Gastroesophageal sphincter (tissue), 4 donors: Measurements from ENCODE around the gene AGPAT3. TPM values are rescaled to one million over a fixed set of nuclear protein-coding genes. Genes with fewer than 3 reads are reported as not detected.
A peak's percentile ranks its signal among the peaks of the same experiment; 100 is the strongest.

Source experiments
- ATAC-seq: fragments of 150-250 bp; one replicate; pipeline ENCODE4 v1.9.1; 2016; ENCODE audit warnings: mild to moderate bottlenecking, moderate library complexity
- H3K27ac ChIP-seq, 4 donors: fragments of 200-600 bp; sonication (generic) in 3 of 4; 1 replicate in 3 of 4; 2 replicates in 1 of 4; pipeline ENCODE4 v1.5.1; 2016 to 2019
- H3K27me3 ChIP-seq: fragments of 200-600 bp; sonication (generic); one replicate; pipeline ENCODE4 v1.5.1; 2019
- H3K36me3 ChIP-seq, 2 donors: fragments of 200-600 bp; sonication (generic); one replicate each; pipeline ENCODE4 v1.5.1; 2019; ENCODE audit warnings: control low read depth in 1 of 2
- H3K4me1 ChIP-seq, 3 donors: fragments of 200-600 bp; sonication (generic); 1 replicate in 2 of 3; 2 replicates in 1 of 3; pipeline ENCODE4 v1.5.1; 2016 to 2019; ENCODE audit warnings: control low read depth in 2 of 3
- H3K4me3 ChIP-seq, 2 donors: fragments of 200-600 bp; sonication (generic); one replicate each; pipeline ENCODE4 v1.5.1; 2019; ENCODE audit warnings: mild to moderate bottlenecking in 1 of 2, moderate library complexity in 1 of 2
- H3K9me3 ChIP-seq, 3 donors: fragments of 200-600 bp; sonication (generic); one replicate each; pipeline ENCODE4 v1.5.1; 2017 to 2019; ENCODE audit warnings: control low read depth in 2 of 3
- EP300 ChIP-seq: sonication (generic); formaldehyde crosslinking; IDR thresholded peaks from one replicate; pipeline ENCODE4 v1.6.1; 2017; ENCODE audit warnings: antibody characterized with exemption, mild to moderate bottlenecking
- POLR2A ChIP-seq, 2 donors: fragments of 450-650 bp; IDR thresholded peaks; one replicate each; pipeline ENCODE4 v1.6.1; 2017; ENCODE audit warnings: antibody characterized with exemption in 2 of 2, mild to moderate bottlenecking in 2 of 2, moderate library complexity in 1 of 2
- POLR2AphosphoS5 ChIP-seq: sonication (generic); formaldehyde crosslinking; IDR thresholded peaks from one replicate; pipeline ENCODE4 v1.6.1; 2017; ENCODE audit warnings: antibody characterized with exemption
- WGBS, 2 donors: methylation state at CpG; one replicate each; pipeline ENCODE4 v1.1.5; 2018; ENCODE audit warnings: low coverage in 1 of 2; 5-methylcytosine and 5-hydroxymethylcytosine counted together
- total RNA-seq, 4 donors: library from RNA; depleted of rRNA; stranded (reverse); fragments of >200 nt; gene quantifications; one replicate each; pipeline ENCODE4 v1.1.0, GENCODE V29; 2016
- TF ChIP-seq, protein P1 (sequence below), 4 experiments: fragments of 200-600 bp in 2 of 4; fragments of 450-650 bp in 2 of 4; sonication (generic) in 1 of 4; IDR thresholded peaks; one replicate each; pipeline ENCODE4 v1.5.1; 2017 to 2019; ENCODE audit warnings: antibody characterized with exemption in 4 of 4, mild to moderate bottlenecking in 2 of 4, moderate library complexity in 2 of 4

AGPAT3 gene
- total RNA-seq, 4 donors from 2014 or later, result 27.1 to 46.9 (median 32.2) TPM

DNA sequence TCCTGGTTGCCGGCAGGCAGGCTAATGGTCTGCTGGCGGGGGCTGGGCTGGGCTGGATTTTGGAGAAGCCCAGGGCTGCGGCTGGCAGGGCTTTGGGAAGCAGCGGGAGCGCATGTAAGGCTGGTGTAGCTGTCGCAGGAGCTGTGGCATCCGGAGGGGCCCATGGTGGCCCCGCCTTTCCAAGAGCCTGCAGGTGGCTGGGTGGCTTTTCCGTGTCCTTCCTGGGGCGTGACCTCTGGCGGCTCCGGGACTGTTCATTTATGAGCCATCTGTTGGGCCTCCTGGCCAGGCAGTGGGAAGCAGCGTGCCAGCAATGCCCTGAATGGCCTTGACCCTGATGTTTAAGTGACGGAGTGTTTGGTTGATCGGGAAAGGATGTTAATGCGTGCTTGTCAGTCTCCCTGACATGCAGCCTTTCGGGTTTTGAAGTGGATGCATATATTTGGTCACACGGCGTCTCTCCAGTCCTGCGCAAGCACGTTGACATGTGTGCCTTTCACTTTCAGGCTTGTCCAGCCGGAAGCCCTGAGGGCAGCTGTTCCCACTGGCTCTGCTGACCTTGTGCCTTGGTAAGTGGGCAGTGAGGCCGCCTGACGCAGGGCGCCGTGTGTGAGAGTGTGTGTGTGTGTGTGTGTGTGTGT lies 38.5 kb downstream of the AGPAT3 start:
- Histone ChIP-seq H3K9me3 (no peaks in the 10 kb centered on the region), H3K27ac (no peak overlapping the region), H3K27me3 (no peaks in the 10 kb centered on the region), H3K36me3 (peaks cover 0 to 42% of the 10 kb centered on the region in 2 donors), H3K4me3 (no peak overlapping the region), H3K4me1 (peaks cover 0 to 34% (median 7%) of the 10 kb centered on the region in 3 donors)
- TF ChIP-seq EP300 (no peak), POLR2A (IDR thresholded peaks at IDR 0.05) (no peak), POLR2AphosphoS5 (no peak)
- TF ChIP-seq, protein P1, sequence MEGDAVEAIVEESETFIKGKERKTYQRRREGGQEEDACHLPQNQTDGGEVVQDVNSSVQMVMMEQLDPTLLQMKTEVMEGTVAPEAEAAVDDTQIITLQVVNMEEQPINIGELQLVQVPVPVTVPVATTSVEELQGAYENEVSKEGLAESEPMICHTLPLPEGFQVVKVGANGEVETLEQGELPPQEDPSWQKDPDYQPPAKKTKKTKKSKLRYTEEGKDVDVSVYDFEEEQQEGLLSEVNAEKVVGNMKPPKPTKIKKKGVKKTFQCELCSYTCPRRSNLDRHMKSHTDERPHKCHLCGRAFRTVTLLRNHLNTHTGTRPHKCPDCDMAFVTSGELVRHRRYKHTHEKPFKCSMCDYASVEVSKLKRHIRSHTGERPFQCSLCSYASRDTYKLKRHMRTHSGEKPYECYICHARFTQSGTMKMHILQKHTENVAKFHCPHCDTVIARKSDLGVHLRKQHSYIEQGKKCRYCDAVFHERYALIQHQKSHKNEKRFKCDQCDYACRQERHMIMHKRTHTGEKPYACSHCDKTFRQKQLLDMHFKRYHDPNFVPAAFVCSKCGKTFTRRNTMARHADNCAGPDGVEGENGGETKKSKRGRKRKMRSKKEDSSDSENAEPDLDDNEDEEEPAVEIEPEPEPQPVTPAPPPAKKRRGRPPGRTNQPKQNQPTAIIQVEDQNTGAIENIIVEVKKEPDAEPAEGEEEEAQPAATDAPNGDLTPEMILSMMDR (IDR thresholded peaks at IDR 0.05), result no peak
- peak; percentile 33 for ATAC-seq
- 72 to 78% methylated on average over 7 to 14 of the region's 26 CpGs for WGBS, 2 donors

DNA sequence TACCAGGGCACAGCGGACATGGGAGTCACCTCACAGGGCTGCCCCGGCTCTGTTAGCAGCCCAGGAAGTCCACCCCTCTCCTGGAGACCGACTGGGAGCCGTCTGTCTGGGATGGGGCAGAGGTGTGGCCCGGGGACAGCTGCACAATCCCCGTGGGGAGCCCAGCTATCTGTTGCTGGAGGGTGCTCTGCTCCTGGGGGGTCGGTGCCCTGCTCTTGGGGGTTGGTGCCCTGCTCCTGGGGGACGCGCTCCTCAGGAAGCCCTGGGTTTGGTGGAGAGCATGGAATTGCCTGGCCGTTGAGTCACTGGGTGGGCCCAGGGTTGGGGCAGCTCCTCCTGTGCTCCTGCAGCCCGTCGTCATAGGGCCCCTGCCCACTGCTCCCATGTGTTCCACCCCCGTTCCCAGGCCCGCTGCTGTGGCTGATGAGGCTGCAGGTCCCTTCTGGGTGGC lies 39.3 kb downstream of the AGPAT3 start:
- no peak for ATAC-seq
- Histone ChIP-seq H3K9me3 (no peaks in the 10 kb centered on the region), H3K4me3 (no peak overlapping the region), H3K4me1 (peaks cover 0 to 36% (median 7%) of the 10 kb centered on the region in 3 donors), H3K27me3 (no peaks in the 10 kb centered on the region), H3K27ac (no peak overlapping the region), H3K36me3 (peaks cover 0 to 34% of the 10 kb centered on the region in 2 donors)
- WGBS, 2 donors, result no CpG with 5 or more reads among the region's 14 CpGs
- no peak for TF ChIP-seq POLR2AphosphoS5
- TF ChIP-seq, protein P1 (IDR thresholded peaks at IDR 0.05), result no peak
- TF ChIP-seq POLR2A (IDR thresholded peaks at IDR 0.05), result no peak
- no peak for TF ChIP-seq EP300

DNA sequence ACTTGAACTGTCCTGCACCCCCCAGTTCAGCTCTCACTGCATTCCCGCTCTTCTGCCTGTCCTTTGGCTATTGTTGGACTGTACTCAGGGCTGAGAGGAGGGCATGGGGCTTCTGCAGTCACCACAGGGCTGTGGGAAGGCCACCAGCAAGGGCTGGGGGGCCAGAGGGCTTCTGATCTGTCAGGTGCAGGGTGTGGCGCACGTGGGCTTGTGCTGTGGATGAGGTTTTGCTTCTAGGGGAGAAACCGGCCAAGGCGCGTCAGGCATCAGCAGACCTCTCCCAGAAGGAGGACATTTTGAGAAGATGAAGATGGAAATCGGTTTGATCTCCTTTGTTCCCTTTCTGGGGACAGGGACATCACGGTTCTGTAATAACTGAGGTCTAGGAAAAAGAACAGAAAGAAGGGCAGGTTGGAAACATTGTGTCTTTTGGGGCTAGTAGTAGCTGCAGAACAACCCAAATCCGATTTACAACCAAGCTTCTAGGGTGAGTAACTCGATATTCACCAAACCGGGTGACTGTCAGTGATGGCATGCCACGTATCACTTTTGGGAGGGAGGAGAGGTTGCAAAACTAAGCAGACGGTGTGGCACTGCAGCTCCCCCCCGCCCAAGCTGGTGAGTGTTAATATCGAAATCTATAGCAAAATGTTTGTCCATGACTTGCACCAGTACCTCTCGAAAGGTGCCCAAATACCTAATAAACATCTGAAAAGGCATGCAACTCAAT lies 40.9 kb downstream of the AGPAT3 start:
- Histone ChIP-seq H3K4me1 (peaks cover 0 to 42% (median 7%) of the 10 kb centered on the region in 3 donors), H3K36me3 (peaks cover 0 to 29% of the 10 kb centered on the region in 2 donors), H3K27me3 (no peaks in the 10 kb centered on the region), H3K4me3 (no peak overlapping the region), H3K27ac (no peak overlapping the region), H3K9me3 (no peaks in the 10 kb centered on the region)
- TF ChIP-seq, protein P1 (IDR thresholded peaks at IDR 0.05), result no peak
- TF ChIP-seq POLR2A (IDR thresholded peaks at IDR 0.05), result no peak
- TF ChIP-seq POLR2AphosphoS5, result no peak
- TF ChIP-seq EP300, result no peak
- 82 to 100% methylated on average over 3 to 13 of the region's 16 CpGs for WGBS, 2 donors
- ATAC-seq, result no peak

DNA sequence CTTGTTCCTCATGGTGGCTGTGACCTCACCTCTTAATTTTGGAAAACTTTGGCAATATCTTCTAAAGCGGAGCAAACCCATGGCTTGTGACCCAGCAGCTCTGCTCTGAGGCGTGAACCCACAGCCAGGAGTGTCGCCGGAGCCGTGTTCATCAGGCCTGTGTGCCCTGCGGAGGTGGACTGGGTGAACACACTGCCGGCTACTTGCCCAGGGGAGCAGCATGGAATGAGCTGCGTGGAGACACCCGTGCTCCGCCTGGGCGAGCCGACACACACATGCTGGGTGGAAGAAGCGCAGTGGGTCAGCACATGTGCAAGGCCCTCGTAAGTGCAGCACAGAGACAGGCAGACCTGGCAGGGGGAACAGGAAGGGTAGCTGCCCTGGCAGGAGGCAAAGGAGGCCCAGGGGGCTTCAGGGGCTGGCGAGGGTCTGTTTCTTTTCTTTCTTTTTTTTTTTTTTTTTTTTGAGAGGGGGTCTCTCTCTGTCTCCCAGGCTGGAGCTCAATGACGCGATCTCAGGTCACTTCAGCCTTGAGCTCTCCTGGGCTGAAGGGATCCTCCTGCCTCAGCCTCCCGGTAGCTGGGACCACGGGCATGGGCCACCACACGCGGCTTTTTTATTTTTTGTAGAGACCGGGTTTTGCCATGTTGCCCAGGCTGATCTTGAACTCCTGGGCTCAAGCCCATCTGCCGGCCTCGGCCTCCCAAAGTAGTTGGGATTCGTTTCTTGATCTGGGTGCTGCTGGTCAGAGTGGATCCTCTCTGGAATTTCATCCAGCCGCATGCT lies 41.8 kb downstream of the AGPAT3 start:
- H3K27ac ChIP-seq, result no peak overlapping the region
- TF ChIP-seq, protein P1 (IDR thresholded peaks at IDR 0.05), result no peak
- peaks cover 0 to 51% (median 7%) of the 10 kb centered on the region in 3 donors for H3K4me1 ChIP-seq
- H3K36me3 ChIP-seq, result peaks cover 0 to 29% of the 10 kb centered on the region in 2 donors
- 95% methylated on average over 5 to 9 of the region's 26 CpGs for WGBS, 2 donors
- no peak for ATAC-seq
- H3K4me3 ChIP-seq, result no peak overlapping the region
- no peaks in the 10 kb centered on the region for H3K27me3 ChIP-seq
- no peaks in the 10 kb centered on the region for H3K9me3 ChIP-seq
